Transverse colon (tissue), 4 donors: ENCODE measurements around the gene FAM98C.

ENCODE experiments used
- CTCF ChIP-seq, 5 experiments: fragments of 200-600 bp in 3 of 5; fragments of 450-650 bp in 2 of 5; sonication (generic) in 3 of 5; IDR thresholded peaks; 1 replicate in 2 of 5; 2 replicates in 3 of 5; pipeline ENCODE4 v1.5.1; 2016 to 2017; ENCODE audit warnings: antibody characterized with exemption in 5 of 5, inconsistent platforms in 3 of 5, mild to moderate bottlenecking in 2 of 5, moderate library complexity in 1 of 5
- POLR2A ChIP-seq: fragments of 450-650 bp; IDR thresholded peaks from one replicate; pipeline ENCODE4 v1.6.1; 2016; ENCODE audit warnings: antibody characterized with exemption, mild to moderate bottlenecking, moderate library complexity
- POLR2AphosphoS5 ChIP-seq, 3 donors: sonication (generic); formaldehyde crosslinking; IDR thresholded peaks; one replicate each; pipeline ENCODE4 v1.6.1; 2016; ENCODE audit warnings: antibody characterized with exemption in 3 of 3

GRCh38 chr19:38384209-38385027 is 18.5 kb upstream of the FAM98C start:
- TF ChIP-seq CTCF (IDR thresholded peaks at IDR 0.05) (no peak), POLR2A (no peak), POLR2AphosphoS5 (IDR thresholded peaks at IDR 0.05) (no peak)
